ENCODE measurements around the gene CEP170B.

DNA sequence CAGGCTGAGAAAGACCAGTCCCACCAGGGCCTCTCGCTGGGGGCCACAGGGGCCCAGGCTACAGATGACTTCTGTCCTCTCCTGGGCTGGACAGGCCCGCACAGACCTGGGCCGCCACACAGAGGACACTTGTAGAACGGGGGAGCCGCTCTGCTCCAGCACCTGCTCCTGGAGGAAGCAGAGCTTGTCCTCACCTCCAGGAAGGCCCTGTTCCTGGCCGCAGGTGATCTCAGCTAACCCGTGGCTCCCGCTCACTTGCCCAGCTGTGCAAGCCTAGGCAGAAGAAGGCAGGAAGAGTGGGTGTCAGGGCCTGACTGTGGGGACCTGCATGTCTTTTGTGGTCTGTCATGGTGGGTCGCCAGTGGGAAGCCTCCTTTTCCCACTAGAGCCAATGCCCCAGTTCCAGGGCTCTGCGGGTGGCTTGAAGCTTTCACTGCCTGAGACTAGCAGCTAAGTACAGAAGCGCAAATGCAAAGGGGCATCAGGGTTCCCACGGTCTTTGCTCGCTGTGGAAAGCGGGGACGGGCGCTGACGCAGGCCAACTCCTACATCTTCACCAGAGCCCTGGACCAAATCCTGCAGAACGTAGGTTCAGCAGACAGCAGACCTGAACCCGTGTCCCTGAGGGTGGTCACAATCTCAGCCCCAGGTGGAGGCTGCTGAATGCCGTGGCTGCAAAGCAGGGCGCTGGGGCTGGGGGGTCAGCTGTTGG is 8.8 kb upstream of the CEP170B start:
- TF ChIP-seq, protein P1, sequence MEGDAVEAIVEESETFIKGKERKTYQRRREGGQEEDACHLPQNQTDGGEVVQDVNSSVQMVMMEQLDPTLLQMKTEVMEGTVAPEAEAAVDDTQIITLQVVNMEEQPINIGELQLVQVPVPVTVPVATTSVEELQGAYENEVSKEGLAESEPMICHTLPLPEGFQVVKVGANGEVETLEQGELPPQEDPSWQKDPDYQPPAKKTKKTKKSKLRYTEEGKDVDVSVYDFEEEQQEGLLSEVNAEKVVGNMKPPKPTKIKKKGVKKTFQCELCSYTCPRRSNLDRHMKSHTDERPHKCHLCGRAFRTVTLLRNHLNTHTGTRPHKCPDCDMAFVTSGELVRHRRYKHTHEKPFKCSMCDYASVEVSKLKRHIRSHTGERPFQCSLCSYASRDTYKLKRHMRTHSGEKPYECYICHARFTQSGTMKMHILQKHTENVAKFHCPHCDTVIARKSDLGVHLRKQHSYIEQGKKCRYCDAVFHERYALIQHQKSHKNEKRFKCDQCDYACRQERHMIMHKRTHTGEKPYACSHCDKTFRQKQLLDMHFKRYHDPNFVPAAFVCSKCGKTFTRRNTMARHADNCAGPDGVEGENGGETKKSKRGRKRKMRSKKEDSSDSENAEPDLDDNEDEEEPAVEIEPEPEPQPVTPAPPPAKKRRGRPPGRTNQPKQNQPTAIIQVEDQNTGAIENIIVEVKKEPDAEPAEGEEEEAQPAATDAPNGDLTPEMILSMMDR (IDR thresholded peaks at IDR 0.05; ENCODE audit: low read depth, low read length, missing input control) = no peak
- TF ChIP-seq GABPA (IDR thresholded peaks at IDR 0.05 in 1 of 2, conservative IDR thresholded peaks at IDR 0.05 in 1 of 2) = no peak
- TF ChIP-seq FOXA1 (IDR thresholded peaks at IDR 0.05) = no peak
